Activated T-helper 1 cell treated with anti-CD3 and anti-CD28 coated beads, Interleukin-12 subunit alpha, Interleukin-12 subunit beta, Interleukin-2, Interleukin-4 antibody, amounts not matched to agents 30 ng/mL and 10 ng/mL and 1 ng/mL, durations not matched to agents 14 hours and 24 hours and 36 hours (primary cell): ENCODE measurements around the gene GRWD1. TPM values are rescaled to one million over a fixed set of nuclear protein-coding genes. Genes with fewer than 3 reads are reported as not detected.
A peak's percentile ranks its signal among the peaks of the same experiment; 100 is the strongest.

Source experiments
- DNase-seq: peaks from one replicate; pipeline ENCODE4 v3.0.0; 2021; ENCODE audit warnings: low spot score
- H3K27ac Mint-ChIP-seq: one replicate; pipeline ENCODE4 v1.8.0; 2021; ENCODE audit warnings: mild to moderate bottlenecking, mixed read lengths
- H3K27me3 Mint-ChIP-seq: one replicate; pipeline ENCODE4 v1.8.0; 2022; ENCODE audit warnings: mild to moderate bottlenecking, moderate library complexity, mixed read lengths; ENCODE audit not compliant: insufficient read depth
- H3K36me3 Mint-ChIP-seq: one replicate; pipeline ENCODE4 v1.8.0; 2021; ENCODE audit warnings: low read depth, mixed read lengths
- H3K4me1 Mint-ChIP-seq: one replicate; pipeline ENCODE4 v1.8.0; 2021; ENCODE audit warnings: low read depth, mixed read lengths
- H3K4me3 Mint-ChIP-seq: one replicate; pipeline ENCODE4 v1.8.0; 2021; ENCODE audit warnings: mild to moderate bottlenecking, moderate library complexity, mixed read lengths
- H3K9me3 Mint-ChIP-seq: one replicate; pipeline ENCODE4 v1.8.0; 2021; ENCODE audit warnings: mixed read lengths
- intact Hi-C: fragments of 100-400 bp; cut with micrococcal nuclease; formaldehyde crosslinking; loops from one replicate; pipeline ENCODE4 v1.15.1; 2024
- total RNA-seq: library from RNA; stranded (reverse); gene quantifications from 2 replicates; pipeline ENCODE4 v1.2.3, GENCODE V29; 2022

GRWD1 gene
- total RNA-seq, 1 donor from 2014 or later: 100 TPM

- Mint-ChIP-seq H3K27ac (peak overlapping the region; percentile 48), H3K36me3 (peaks cover 3% of the 10 kb centered on the region), H3K4me1 (peaks cover 13% of the 10 kb centered on the region), H3K27me3 (peaks cover 37% of the 10 kb centered on the region), H3K9me3 (no peaks in the 10 kb centered on the region), H3K4me3 (no peak overlapping the region)
- intact Hi-C loops: no loop called here
- DNase-seq: no peak
Observed at GRCh38 chr19:48442116-48443035, 3.4 kb upstream of the GRWD1 start.

DNA sequence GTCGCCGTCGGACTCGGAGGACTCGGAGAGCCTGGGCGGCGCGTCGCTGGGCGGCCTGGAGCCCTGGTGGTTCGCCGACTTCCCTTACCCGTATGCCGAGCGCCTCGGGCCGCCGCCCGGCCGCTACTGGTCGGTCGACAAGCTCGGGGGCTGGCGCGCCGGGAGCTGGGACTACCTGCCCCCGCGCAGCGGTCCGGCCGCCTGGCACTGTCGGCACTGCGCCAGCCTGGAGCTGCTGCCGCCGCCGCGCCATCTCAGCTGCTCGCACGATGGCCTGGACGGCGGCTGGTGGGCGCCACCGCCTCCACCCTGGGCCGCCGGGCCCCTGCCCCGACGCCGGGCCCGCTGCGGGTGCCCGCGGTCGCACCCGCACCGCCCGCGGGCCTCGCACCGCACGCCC, 2.5 kb upstream of the GRWD1 start:
- Mint-ChIP-seq H3K4me1 (peaks cover 15% of the 10 kb centered on the region), H3K36me3 (peaks cover 10% of the 10 kb centered on the region), H3K4me3 (no peak overlapping the region), H3K27ac (no peak overlapping the region), H3K27me3 (peaks cover 33% of the 10 kb centered on the region), H3K9me3 (no peaks in the 10 kb centered on the region)
- intact Hi-C loops: no loop called here
- no peak for DNase-seq

DNA sequence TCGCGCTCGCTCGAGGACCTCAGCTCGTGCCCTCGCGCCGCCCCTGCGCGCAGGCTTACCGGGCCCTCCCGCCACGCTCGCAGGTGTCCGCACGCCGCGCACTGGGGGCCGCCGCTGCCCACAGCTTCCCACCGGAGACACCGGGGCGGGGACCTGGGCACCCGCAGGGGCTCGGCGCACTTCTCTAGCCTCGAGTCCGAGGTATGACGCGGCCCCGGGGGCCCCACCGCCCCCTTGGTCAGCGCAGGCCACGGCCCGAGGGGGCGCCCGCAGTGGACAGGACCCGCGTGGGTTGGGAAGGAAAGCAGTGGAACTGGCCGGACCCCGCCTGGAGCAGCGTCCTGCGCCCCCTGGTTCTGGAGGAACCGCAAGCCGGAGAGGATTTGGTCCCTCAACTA, 2.1 kb upstream of the GRWD1 start:
- no peak overlapping the region for H3K27ac Mint-ChIP-seq
- H3K4me3 Mint-ChIP-seq: no peak overlapping the region
- DNase-seq: no peak
- peaks cover 33% of the 10 kb centered on the region for H3K27me3 Mint-ChIP-seq
- intact Hi-C loops: loop anchor here (2.0 kb wide), 2 partner anchors 45 to 53 kb away; partner anchors contain the start of gene KDELR1
- no peaks in the 10 kb centered on the region for H3K9me3 Mint-ChIP-seq
- peaks cover 19% of the 10 kb centered on the region for H3K4me1 Mint-ChIP-seq
- H3K36me3 Mint-ChIP-seq: peaks cover 15% of the 10 kb centered on the region

DNA sequence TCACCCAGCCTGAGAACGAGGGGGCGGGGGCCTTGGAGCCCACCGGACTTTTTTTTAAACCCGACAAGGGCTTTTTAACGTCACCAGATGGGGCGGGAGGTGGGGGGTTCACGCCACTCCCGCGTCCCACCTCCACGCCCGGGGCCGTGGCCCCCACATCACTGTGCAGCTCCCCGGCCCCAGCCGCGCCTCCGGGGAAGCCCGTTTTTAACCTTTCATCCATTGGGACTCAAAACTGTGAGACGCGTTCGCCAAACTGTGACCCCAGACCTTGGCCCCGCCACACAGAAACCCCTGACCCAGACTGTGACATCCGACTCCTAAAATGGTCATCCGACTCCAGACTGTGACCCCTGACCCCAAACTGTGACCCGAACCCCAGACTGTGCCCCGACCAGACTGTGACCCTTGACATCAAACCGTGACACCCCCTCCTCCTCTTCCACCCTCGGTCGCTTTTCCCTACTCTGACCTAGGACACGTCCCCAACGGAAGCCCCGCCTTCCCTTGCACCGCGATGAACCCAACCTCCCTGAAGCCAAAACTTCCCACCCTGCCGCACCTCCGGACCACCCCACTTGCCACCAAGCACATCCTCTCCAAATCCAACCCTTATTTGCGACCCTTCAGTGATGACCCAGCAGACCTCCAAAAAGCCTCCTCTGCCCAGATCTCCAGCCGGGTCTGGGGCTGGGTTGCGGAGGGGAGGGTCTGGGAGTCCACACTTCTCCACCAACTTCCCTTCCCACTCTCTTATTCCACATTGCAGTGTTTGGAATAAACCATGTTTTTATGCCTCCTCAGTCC, 1.5 kb upstream of the GRWD1 start:
- Mint-ChIP-seq H3K9me3 (no peaks in the 10 kb centered on the region), H3K27me3 (peaks cover 31% of the 10 kb centered on the region), H3K36me3 (peaks cover 19% of the 10 kb centered on the region), H3K27ac (no peak overlapping the region), H3K4me3 (peak overlapping the region; percentile 92), H3K4me1 (peaks cover 19% of the 10 kb centered on the region)
- DNase-seq: no peak
- intact Hi-C loops: loop anchor here (2.0 kb wide), 2 partner anchors 46 to 54 kb away; partner anchors contain the start of gene KDELR1

DNA sequence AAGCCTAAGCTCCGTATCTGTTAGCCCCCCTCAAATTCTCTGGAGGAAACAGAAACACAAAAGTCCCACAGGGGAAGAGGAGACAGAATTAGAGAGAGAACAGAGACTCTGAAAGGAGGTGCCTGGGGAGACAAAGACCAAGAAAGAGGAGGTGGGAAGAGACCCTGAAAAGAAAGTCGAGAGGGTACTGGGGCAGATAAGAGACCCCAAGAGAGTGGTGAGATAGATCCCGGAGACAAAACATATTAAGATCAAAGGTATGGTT, 915 bp upstream of the GRWD1 start:
- H3K27me3 Mint-ChIP-seq: peaks cover 31% of the 10 kb centered on the region
- peaks cover 22% of the 10 kb centered on the region for H3K36me3 Mint-ChIP-seq
- H3K4me1 Mint-ChIP-seq: peaks cover 19% of the 10 kb centered on the region
- H3K4me3 Mint-ChIP-seq: peak overlapping the region; percentile 92
- intact Hi-C loops: loop anchor here (1.0 to 5.0 kb wide), 12 partner anchors 24 to 188 kb away; partner anchors contain the start of genes CARD8, CYTH2, KDELR1 and RPL18
- H3K9me3 Mint-ChIP-seq: no peaks in the 10 kb centered on the region
- H3K27ac Mint-ChIP-seq: no peak overlapping the region
- no peak for DNase-seq

DNA sequence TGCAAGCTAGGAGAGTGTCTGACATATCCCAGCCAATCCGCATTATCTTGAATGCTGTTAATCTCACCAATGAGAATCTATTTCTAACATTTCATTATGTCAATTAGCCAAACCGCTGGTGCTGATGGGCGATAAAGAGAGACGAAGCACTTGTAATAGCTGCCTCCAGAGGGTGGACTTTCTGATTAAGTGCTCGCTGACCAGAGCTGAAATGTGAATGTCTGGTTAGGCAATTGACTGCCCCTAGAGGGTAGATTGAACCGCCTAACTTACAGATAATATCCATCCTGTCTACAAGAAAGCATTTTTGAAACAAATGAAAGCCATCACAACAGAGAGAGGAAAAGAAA, 552 bp upstream of the GRWD1 start:
- intact Hi-C loops: loop anchor here (1.0 to 5.0 kb wide), 12 partner anchors 24 to 188 kb away; partner anchors contain the start of genes CARD8, CYTH2, KDELR1 and RPL18
- H3K27ac Mint-ChIP-seq: peak overlapping the region; percentile 90
- no peaks in the 10 kb centered on the region for H3K9me3 Mint-ChIP-seq
- H3K27me3 Mint-ChIP-seq: peaks cover 30% of the 10 kb centered on the region
- peaks cover 19% of the 10 kb centered on the region for H3K4me1 Mint-ChIP-seq
- H3K4me3 Mint-ChIP-seq: peak overlapping the region; percentile 92
- H3K36me3 Mint-ChIP-seq: peaks cover 22% of the 10 kb centered on the region
- DNase-seq: no peak

DNA sequence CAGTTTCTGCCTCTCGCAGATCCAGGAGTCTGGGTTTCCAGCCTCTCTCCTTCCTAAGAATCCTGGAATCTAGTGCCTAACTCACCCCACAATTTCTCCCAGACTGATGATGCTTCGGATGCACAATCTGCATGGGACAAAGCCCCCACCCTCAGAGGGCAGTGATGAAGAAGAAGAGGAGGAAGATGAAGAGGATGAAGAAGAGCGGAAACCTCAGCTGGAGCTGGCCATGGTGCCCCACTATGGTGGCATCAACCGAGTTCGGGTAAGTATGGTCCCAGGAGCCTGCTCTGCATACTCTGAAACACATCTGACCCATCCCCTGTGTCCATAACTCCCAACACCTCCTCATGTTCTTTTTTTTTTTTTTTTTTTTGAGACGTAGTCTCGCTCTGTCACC, 796 bp downstream of the GRWD1 start:
- intact Hi-C loops: loop anchor here (5.0 kb wide), 1 partner anchor 189 kb away; the partner anchor contains the start of gene CARD8
- DNase-seq: no peak
- H3K9me3 Mint-ChIP-seq: no peaks in the 10 kb centered on the region
- H3K27me3 Mint-ChIP-seq: peaks cover 19% of the 10 kb centered on the region
- H3K4me1 Mint-ChIP-seq: peaks cover 19% of the 10 kb centered on the region
- H3K4me3 Mint-ChIP-seq: peak overlapping the region; percentile 92
- H3K36me3 Mint-ChIP-seq: peaks cover 25% of the 10 kb centered on the region
- H3K27ac Mint-ChIP-seq: peak overlapping the region; percentile 90

DNA sequence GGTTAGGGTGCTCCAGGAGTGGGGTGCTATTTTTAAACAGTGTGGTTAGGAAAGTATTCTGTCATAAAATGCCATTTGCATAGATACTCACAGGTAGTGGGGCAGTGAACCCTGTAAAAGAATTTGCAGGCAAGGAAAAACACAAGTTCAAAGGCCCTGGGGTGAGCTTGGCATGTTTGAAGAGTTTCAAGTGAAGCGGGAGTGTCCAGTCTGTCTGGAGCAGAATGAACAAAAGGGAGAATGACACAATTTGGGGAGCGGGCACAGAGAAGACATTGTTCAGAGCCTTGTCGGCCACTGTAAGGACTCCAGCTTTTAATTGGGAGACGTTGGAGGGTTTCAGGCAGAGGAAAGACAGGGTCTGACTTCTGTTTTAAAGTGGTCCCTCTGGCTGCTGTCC, 2.8 kb downstream of the GRWD1 start:
- H3K4me1 Mint-ChIP-seq: peaks cover 19% of the 10 kb centered on the region
- H3K36me3 Mint-ChIP-seq: peaks cover 27% of the 10 kb centered on the region
- H3K27me3 Mint-ChIP-seq: peaks cover 11% of the 10 kb centered on the region
- intact Hi-C loops: loop anchor here (5.0 kb wide), 1 partner anchor 191 kb away; the partner anchor contains the start of gene CARD8
- peak overlapping the region; percentile 92 for H3K4me3 Mint-ChIP-seq
- no peaks in the 10 kb centered on the region for H3K9me3 Mint-ChIP-seq
- DNase-seq: no peak
- H3K27ac Mint-ChIP-seq: no peak overlapping the region

GRCh38 chr19:48450441-48450840, 4.7 kb downstream of the GRWD1 start:
- Mint-ChIP-seq H3K4me3 (no peak overlapping the region), H3K27me3 (no peaks in the 10 kb centered on the region), H3K27ac (no peak overlapping the region), H3K9me3 (no peaks in the 10 kb centered on the region), H3K4me1 (peaks cover 13% of the 10 kb centered on the region), H3K36me3 (peaks cover 34% of the 10 kb centered on the region)
- intact Hi-C loops: no loop called here
- no peak for DNase-seq

- peaks cover 34% of the 10 kb centered on the region for H3K36me3 Mint-ChIP-seq
- H3K9me3 Mint-ChIP-seq: no peaks in the 10 kb centered on the region
Observed at GRCh38 chr19:48450863-48451262, 5.1 kb downstream of the GRWD1 start.

DNA sequence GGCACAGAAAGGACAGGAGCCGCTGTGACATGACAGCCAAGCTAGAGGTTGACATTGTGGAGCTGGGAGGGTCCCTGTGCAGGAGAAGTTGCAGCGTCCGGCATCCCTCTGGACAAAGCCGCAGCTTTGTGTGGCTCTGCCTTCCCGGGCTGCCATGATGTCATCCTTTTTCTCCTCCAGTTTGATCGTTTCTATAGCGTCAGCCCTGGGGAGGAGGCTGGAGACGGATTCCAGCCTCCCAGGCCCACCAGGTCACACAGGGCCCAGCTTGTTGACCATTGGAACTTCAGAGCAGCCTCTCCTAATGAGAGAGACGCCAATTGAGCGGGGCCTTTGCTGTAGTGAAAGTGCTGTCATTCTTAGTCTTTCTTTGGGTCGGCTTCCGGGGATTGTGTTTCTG, 5.8 kb downstream of the GRWD1 start:
- Mint-ChIP-seq H3K4me1 (peaks cover 13% of the 10 kb centered on the region), H3K4me3 (no peak overlapping the region), H3K36me3 (peaks cover 32% of the 10 kb centered on the region), H3K27me3 (no peaks in the 10 kb centered on the region), H3K9me3 (no peaks in the 10 kb centered on the region), H3K27ac (no peak overlapping the region)
- intact Hi-C loops: no loop called here
- no peak for DNase-seq

More at GRCh38 chr19:48450863-48451262, 5.1 kb downstream of the GRWD1 start:
- no peaks in the 10 kb centered on the region for H3K27me3 Mint-ChIP-seq
- H3K4me3 Mint-ChIP-seq: no peak overlapping the region
- H3K4me1 Mint-ChIP-seq: peaks cover 13% of the 10 kb centered on the region
- no peak for DNase-seq
- H3K27ac Mint-ChIP-seq: no peak overlapping the region
- intact Hi-C loops: no loop called here

DNA sequence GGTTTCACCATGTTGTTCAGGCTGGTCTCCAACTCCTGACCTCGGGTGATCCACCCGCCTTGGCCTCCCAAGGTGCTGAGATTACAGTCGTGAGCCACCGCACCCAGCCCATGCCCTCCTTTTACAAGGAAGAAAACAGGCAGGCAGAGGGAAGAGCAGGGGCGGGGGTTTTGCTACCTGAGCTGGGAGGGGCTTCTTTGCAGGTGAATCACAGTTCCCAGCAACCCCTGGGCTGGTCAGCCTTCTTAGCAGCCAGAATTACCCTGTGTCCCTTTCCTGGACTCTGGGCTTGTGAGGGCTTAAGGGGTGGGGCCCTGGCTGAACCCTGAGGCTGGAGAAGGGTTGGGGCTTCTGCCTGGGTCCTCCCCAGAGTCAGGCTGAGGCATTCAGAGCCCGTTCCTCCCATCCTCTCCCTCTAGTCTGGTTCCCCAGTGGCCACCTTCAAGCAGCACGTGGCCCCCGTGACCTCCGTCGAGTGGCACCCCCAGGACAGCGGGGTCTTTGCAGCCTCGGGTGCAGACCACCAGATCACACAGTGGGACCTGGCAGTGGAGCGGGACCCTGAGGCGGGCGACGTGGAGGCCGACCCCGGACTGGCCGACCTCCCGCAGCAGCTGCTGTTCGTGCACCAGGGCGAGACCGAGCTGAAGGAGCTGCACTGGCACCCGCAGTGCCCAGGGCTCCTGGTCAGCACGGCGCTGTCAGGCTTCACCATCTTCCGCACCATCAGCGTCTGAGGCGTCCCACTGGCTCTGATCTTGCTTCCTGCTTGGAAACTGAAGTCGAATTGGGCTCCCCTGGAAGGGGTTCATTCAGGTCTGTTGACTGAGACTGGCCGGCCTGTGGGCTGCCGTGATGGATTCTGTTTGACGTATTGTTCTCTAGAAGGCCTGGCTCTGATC, 6.8 kb downstream of the GRWD1 start:
- Mint-ChIP-seq H3K36me3 (peaks cover 32% of the 10 kb centered on the region), H3K4me3 (no peak overlapping the region), H3K4me1 (peaks cover 13% of the 10 kb centered on the region), H3K27me3 (no peaks in the 10 kb centered on the region), H3K27ac (no peak overlapping the region), H3K9me3 (no peaks in the 10 kb centered on the region)
- no peak for DNase-seq
- intact Hi-C loops: no loop called here
